Mammary epithelial cell (primary cell): ENCODE measurements around the gene UPF2.

Experiments
- EZH2 ChIP-seq: IDR thresholded peaks from 2 replicates; pipeline ENCODE4 v1.6.1; 2012; ENCODE audit warnings: low read length, inconsistent platforms, borderline replicate concordance
- TF ChIP-seq, protein P1 (sequence below), 2 donors: IDR thresholded peaks in 1 of 2; conservative IDR thresholded peaks in 1 of 2; 2 replicates each; pipeline ENCODE4 v1.5.1; 2011 to 2012; ENCODE audit warnings: inconsistent platforms in 2 of 2, low read length in 2 of 2, mild to moderate bottlenecking in 2 of 2, control low read depth in 1 of 2, low read depth in 1 of 2; ENCODE audit not compliant: insufficient read depth in 1 of 2; ENCODE audit errors: extremely low read depth in 1 of 2

- TF ChIP-seq, protein P1, sequence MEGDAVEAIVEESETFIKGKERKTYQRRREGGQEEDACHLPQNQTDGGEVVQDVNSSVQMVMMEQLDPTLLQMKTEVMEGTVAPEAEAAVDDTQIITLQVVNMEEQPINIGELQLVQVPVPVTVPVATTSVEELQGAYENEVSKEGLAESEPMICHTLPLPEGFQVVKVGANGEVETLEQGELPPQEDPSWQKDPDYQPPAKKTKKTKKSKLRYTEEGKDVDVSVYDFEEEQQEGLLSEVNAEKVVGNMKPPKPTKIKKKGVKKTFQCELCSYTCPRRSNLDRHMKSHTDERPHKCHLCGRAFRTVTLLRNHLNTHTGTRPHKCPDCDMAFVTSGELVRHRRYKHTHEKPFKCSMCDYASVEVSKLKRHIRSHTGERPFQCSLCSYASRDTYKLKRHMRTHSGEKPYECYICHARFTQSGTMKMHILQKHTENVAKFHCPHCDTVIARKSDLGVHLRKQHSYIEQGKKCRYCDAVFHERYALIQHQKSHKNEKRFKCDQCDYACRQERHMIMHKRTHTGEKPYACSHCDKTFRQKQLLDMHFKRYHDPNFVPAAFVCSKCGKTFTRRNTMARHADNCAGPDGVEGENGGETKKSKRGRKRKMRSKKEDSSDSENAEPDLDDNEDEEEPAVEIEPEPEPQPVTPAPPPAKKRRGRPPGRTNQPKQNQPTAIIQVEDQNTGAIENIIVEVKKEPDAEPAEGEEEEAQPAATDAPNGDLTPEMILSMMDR (conservative IDR thresholded peaks at IDR 0.05 in 1 of 2, IDR thresholded peaks at IDR 0.05 in 1 of 2; ENCODE audit: extremely low read depth in 1 of 2, insufficient read depth in 1 of 2, low read depth in 1 of 2, low read length in 2 of 2) = no peak
- TF ChIP-seq EZH2 = no peak
Observed at GRCh38 chr10:12041766-12042408, 722 bp downstream of the UPF2 start.
